GM19467 (cell line): ENCODE data around the gene RAVER2.

Source experiments
- ATAC-seq: cut with Tn5 transposase; IDR thresholded peaks from one replicate; pipeline ENCODE4 v1.9.1; 2021; ENCODE audit warnings: mild to moderate bottlenecking, moderate library complexity; ENCODE audit not compliant: unreplicated experiment

RAVER2 gene

GRCh38 chr1:64844175-64844574, 99.3 kb downstream of the RAVER2 start:
- ATAC-seq, result no peak

GRCh38 chr1:64844609-64845008, 99.7 kb downstream of the RAVER2 start:
- ATAC-seq, result no peak

- no peak for ATAC-seq
Observed at GRCh38 chr1:64845831-64846425, 101.1 kb downstream of the RAVER2 start.

- no peak for ATAC-seq
Observed at GRCh38 chr1:64846573-64847430, 101.9 kb downstream of the RAVER2 start.

GRCh38 chr1:64847666-64848065, 102.8 kb downstream of the RAVER2 start:
- no peak for ATAC-seq

- ATAC-seq, result no peak
Observed at GRCh38 chr1:64848136-64848535, 103.3 kb downstream of the RAVER2 start.

- no peak for ATAC-seq
Observed at GRCh38 chr1:64848803-64849202, 103.9 kb downstream of the RAVER2 start.

GRCh38 chr1:64849942-64850341, 105.1 kb downstream of the RAVER2 start:
- no peak for ATAC-seq

GRCh38 chr1:64850846-64851245, 106.0 kb downstream of the RAVER2 start:
- no peak for ATAC-seq

GRCh38 chr1:64851664-64852063, 106.8 kb downstream of the RAVER2 start:
- no peak for ATAC-seq

- ATAC-seq, result no peak
Observed at GRCh38 chr1:64854674-64855073, 109.8 kb downstream of the RAVER2 start.

- no peak for ATAC-seq
Observed at GRCh38 chr1:64855557-64855956, 110.7 kb downstream of the RAVER2 start.

GRCh38 chr1:64856553-64856952, 111.7 kb downstream of the RAVER2 start:
- no peak for ATAC-seq

- no peak for ATAC-seq
Observed at GRCh38 chr1:64857347-64857746, 112.5 kb downstream of the RAVER2 start.

- no peak for ATAC-seq
Observed at GRCh38 chr1:64861611-64862010, 116.7 kb downstream of the RAVER2 start.

GRCh38 chr1:64864018-64864940, 119.4 kb downstream of the RAVER2 start:
- peak; percentile 100 for ATAC-seq

- no peak for ATAC-seq
Observed at GRCh38 chr1:64865105-64865757, 120.4 kb downstream of the RAVER2 start.

- ATAC-seq, result no peak
Observed at GRCh38 chr1:64866689-64867088, 121.8 kb downstream of the RAVER2 start.

- ATAC-seq, result no peak
Observed at GRCh38 chr1:64867266-64867665, 122.4 kb downstream of the RAVER2 start.

GRCh38 chr1:64871256-64871655, 126.4 kb downstream of the RAVER2 start:
- no peak for ATAC-seq

GRCh38 chr1:64872067-64872466, 127.2 kb downstream of the RAVER2 start:
- ATAC-seq, result no peak
